Measurements from ENCODE around the gene TPSAB1.

The TPSAB1 gene

GRCh38 chr16:1283296-1283695, 42.8 kb downstream of the TPSAB1 start:
- Histone ChIP-seq H3K9me3 (ENCODE audit: control insufficient read depth, insufficient read depth, low read depth, low read length) (no peaks in the 10 kb centered on the region), H3K36me3 (ENCODE audit: control insufficient read depth, insufficient read depth, low read length) (no peaks in the 10 kb centered on the region), H3K4me3 (ENCODE audit: low read depth, low read length) (no peak overlapping the region), H3K9ac (ENCODE audit: low read length) (no peak overlapping the region), H3K27me3 (ENCODE audit: control insufficient read depth, insufficient read depth, low read length) (peaks cover 23% of the 10 kb centered on the region), H3K27ac (ENCODE audit: low read depth, low read length) (no peak overlapping the region), H3K4me1 (ENCODE audit: control insufficient read depth, insufficient read depth, low read length) (peaks cover 22% of the 10 kb centered on the region)

DNA sequence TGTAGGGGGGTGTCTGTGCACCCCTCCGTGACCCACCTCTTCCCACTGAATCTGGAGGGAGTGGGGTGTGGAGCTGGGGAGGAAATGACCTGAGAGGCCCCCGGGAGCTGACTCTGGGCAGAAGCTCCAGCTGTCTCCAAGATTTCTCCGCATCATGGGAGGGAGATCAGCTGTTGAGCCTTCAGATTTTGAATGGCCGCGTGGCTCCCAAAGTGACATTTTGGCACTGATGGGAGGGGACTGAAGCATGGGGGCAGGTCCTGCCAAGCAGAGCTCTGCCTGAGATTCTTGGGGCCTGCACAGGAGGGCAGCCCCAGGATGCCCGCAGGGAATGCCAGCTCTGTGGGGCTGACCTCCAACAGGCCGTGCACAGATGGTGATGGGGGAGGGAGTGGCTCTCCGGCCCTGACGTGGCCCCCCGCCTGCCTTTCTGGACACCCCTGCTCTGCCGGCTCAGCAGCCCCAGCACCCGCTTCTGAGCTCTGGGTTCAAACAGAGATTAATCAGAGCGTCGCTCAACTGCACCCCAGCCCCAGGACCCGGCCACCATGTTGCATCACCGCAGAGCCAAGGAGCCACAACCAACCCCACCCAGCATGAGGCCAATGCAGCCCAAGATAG, 43.6 kb downstream of the TPSAB1 start:
- peaks cover 31% of the 10 kb centered on the region for H3K27me3 ChIP-seq (ENCODE audit: control insufficient read depth, insufficient read depth, low read length)
- no peak overlapping the region for H3K9ac ChIP-seq (ENCODE audit: low read length)

DNA sequence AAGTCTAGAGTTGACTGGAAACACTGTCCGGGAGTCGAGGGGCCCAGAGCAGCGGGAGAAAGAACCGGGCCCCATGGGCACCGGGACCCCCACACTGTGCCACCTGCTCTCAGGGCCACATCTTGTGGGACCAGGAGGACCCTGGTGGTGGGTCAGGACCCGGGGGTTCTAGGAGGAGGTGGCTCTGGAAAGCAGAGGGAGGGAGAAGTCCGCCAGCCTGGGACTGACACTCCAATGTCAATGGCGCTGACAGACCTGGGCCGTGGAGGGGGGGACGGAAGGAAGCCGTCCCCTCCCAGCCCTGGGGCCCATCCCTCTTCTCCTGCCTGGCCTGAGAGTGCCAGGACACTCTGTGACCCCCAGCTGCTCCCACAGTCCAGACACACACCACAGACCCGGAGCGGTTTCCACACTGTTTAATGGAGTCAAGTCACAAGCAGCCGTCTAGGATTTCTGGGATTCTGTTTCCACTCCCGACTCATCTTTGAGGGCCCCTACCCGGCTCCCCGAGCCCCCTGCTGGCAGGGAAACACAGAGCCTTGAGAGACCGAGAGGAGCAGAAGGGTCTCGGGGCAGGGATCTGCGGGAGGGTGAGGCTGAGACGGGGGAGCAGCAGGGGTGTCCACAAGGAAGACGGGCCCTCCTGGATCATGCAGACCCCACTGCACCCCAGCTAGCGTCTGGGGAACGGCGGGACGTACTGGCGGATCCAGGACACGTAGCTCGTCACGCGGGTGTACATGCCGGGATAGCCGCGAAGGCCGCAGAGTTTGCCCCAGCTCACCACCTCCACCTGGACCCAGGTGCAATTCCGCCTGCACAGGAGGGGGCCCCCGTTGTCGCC, 45.4 kb downstream of the TPSAB1 start:
- H3K4me1 ChIP-seq (ENCODE audit: control insufficient read depth, insufficient read depth, low read length), result peaks cover 29% of the 10 kb centered on the region
- H3K36me3 ChIP-seq (ENCODE audit: control insufficient read depth, insufficient read depth, low read length), result no peaks in the 10 kb centered on the region
- H3K9ac ChIP-seq (ENCODE audit: low read length), result no peak overlapping the region
- H3K9me3 ChIP-seq (ENCODE audit: control insufficient read depth, insufficient read depth, low read depth, low read length), result no peaks in the 10 kb centered on the region
- H3K27ac ChIP-seq (ENCODE audit: low read depth, low read length), result no peak overlapping the region
- H3K4me3 ChIP-seq (ENCODE audit: low read depth, low read length), result no peak overlapping the region
- peaks cover 48% of the 10 kb centered on the region for H3K27me3 ChIP-seq (ENCODE audit: control insufficient read depth, insufficient read depth, low read length)

More for the DNA sequence above, 43.6 kb downstream of the TPSAB1 start:
- no peaks in the 10 kb centered on the region for H3K9me3 ChIP-seq (ENCODE audit: control insufficient read depth, insufficient read depth, low read depth, low read length)
- peaks cover 20% of the 10 kb centered on the region for H3K4me1 ChIP-seq (ENCODE audit: control insufficient read depth, insufficient read depth, low read length)
- no peak overlapping the region for H3K4me3 ChIP-seq (ENCODE audit: low read depth, low read length)
- no peak overlapping the region for H3K27ac ChIP-seq (ENCODE audit: low read depth, low read length)
- H3K36me3 ChIP-seq (ENCODE audit: control insufficient read depth, insufficient read depth, low read length), result no peaks in the 10 kb centered on the region

DNA sequence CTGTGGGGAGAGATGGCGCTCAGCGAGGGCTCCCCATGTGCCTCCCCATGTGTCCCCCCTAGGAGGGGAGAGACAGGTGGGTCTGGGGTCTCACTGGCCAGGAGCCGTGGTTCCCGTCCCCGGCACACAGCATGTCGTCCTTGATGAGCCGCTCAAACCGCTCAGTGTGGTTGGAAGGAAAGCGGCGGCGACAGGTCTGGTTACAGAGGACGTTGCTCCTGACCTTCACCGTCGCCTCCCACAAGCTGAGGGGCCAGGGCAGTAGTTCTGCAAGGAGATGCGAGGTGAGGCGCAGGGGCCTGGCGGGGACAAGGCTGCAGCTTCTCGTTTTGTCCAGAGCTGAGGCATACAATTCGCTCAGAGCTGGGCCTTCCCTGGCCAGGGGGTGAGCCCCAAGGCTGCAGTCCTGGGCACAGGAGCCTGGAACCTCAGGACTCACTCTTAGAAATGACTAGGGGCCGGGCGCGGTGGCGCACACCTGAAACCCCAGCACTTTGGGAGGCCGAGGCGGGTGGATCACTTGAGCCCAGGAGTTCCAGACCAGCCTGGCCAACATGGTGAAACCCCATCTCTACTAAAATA, 46.1 kb downstream of the TPSAB1 start:
- H3K36me3 ChIP-seq (ENCODE audit: control insufficient read depth, insufficient read depth, low read length), result no peaks in the 10 kb centered on the region

GRCh38 chr16:1287982-1288670, 47.6 kb downstream of the TPSAB1 start:
- no peaks in the 10 kb centered on the region for H3K36me3 ChIP-seq (ENCODE audit: control insufficient read depth, insufficient read depth, low read length)
- no peak overlapping the region for H3K4me3 ChIP-seq (ENCODE audit: low read depth, low read length)
- H3K9ac ChIP-seq (ENCODE audit: low read length), result no peak overlapping the region
- H3K27me3 ChIP-seq (ENCODE audit: control insufficient read depth, insufficient read depth, low read length), result peaks cover 62% of the 10 kb centered on the region
- H3K27ac ChIP-seq (ENCODE audit: low read depth, low read length), result no peak overlapping the region
- peaks cover 33% of the 10 kb centered on the region for H3K4me1 ChIP-seq (ENCODE audit: control insufficient read depth, insufficient read depth, low read length)
- no peaks in the 10 kb centered on the region for H3K9me3 ChIP-seq (ENCODE audit: control insufficient read depth, insufficient read depth, low read depth, low read length)

More for the DNA sequence above, 46.1 kb downstream of the TPSAB1 start:
- Histone ChIP-seq H3K9ac (ENCODE audit: low read length) (no peak overlapping the region), H3K27me3 (ENCODE audit: control insufficient read depth, insufficient read depth, low read length) (peaks cover 55% of the 10 kb centered on the region), H3K4me3 (ENCODE audit: low read depth, low read length) (no peak overlapping the region), H3K9me3 (ENCODE audit: control insufficient read depth, insufficient read depth, low read depth, low read length) (no peaks in the 10 kb centered on the region), H3K27ac (ENCODE audit: low read depth, low read length) (no peak overlapping the region), H3K4me1 (ENCODE audit: control insufficient read depth, insufficient read depth, low read length) (peaks cover 30% of the 10 kb centered on the region)

DNA sequence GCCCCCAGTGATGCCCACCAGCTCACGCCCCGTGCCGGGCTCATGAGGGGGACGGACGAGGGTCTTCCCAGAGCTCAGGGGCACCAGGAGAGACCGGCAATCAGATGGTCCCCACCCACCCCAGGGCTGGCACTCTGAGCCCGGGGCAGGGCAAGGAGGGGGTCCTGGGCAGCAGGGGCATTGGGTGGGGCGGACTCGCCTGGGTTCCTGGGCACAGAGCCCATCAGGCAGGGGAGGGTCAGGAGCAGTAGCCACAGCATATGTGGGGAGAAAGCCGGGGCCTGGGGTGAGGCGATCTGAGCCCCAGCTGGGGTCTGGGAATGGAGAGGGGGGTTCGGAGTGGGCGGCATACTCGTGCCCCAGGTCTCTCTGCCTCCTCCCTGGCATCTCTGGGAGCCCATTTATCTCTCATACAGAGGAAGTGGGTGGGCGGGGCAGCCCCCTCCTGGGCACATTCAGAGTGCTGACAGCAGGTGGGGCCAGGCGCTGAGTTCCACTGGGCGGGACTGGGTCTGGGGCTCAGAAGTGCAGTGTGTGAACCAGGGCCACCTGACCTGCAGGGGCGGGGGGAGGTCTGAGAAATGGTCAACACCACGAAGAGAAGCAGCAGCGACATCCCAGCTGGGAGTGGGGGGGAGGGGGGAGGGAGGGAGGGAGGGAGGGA, 48.4 kb downstream of the TPSAB1 start:
- Histone ChIP-seq H3K36me3 (ENCODE audit: control insufficient read depth, insufficient read depth, low read length) (no peaks in the 10 kb centered on the region), H3K9ac (ENCODE audit: low read length) (no peak overlapping the region), H3K4me3 (ENCODE audit: low read depth, low read length) (peak overlapping the region; percentile 54), H3K27me3 (ENCODE audit: control insufficient read depth, insufficient read depth, low read length) (peaks cover 62% of the 10 kb centered on the region), H3K27ac (ENCODE audit: low read depth, low read length) (no peak overlapping the region), H3K4me1 (ENCODE audit: control insufficient read depth, insufficient read depth, low read length) (peaks cover 25% of the 10 kb centered on the region), H3K9me3 (ENCODE audit: control insufficient read depth, insufficient read depth, low read depth, low read length) (no peaks in the 10 kb centered on the region)

DNA sequence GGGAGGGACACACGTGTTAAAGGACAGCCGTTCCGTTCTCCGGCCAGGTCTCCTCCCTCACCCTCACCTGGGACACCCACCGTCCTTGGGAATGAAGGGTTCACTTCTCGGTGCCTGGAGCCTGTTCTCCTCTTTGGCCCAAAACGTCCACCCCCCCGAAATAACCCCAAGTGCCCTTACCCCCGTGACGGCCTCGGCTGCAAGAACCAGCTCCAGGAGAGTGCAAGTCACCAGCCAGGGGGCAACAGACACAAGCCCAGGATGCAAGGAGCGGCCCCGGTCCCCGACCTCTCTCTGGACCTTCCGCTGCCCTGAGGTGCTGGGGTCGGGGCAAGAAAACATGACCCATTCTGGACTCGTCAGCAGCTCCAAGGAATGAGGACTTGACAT, 49.0 kb downstream of the TPSAB1 start:
- Histone ChIP-seq H3K27me3 (ENCODE audit: control insufficient read depth, insufficient read depth, low read length) (peaks cover 62% of the 10 kb centered on the region), H3K4me3 (ENCODE audit: low read depth, low read length) (peak overlapping the region; percentile 54), H3K4me1 (ENCODE audit: control insufficient read depth, insufficient read depth, low read length) (peaks cover 25% of the 10 kb centered on the region), H3K9ac (ENCODE audit: low read length) (no peak overlapping the region), H3K9me3 (ENCODE audit: control insufficient read depth, insufficient read depth, low read depth, low read length) (no peaks in the 10 kb centered on the region), H3K36me3 (ENCODE audit: control insufficient read depth, insufficient read depth, low read length) (no peaks in the 10 kb centered on the region), H3K27ac (ENCODE audit: low read depth, low read length) (no peak overlapping the region)

DNA sequence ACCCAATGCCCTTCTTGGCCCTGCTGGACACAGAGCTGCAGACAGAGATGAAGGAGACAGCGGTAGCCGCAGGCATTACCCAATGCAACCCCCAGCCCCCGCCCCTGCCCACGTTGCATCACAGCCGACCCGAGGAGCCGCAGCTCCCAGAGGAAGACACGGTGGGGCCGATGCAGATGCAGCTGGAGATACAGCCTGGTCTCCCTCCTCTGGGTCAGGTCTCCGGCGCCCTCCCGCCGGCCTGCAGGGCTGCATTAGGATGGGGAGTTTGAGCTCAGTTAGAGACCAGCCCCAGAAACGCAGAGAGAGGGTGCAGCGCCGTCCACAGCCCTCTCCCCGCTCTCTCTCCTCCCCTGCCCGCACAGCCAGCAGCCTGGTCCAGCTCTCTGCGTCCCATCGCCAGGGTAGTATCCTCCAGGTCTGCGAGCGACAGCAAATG, 49.6 kb downstream of the TPSAB1 start:
- no peaks in the 10 kb centered on the region for H3K36me3 ChIP-seq (ENCODE audit: control insufficient read depth, insufficient read depth, low read length)
- H3K27ac ChIP-seq (ENCODE audit: low read depth, low read length), result no peak overlapping the region
- H3K4me3 ChIP-seq (ENCODE audit: low read depth, low read length), result peak overlapping the region; percentile 54
- H3K9me3 ChIP-seq (ENCODE audit: control insufficient read depth, insufficient read depth, low read depth, low read length), result no peaks in the 10 kb centered on the region
- peaks cover 25% of the 10 kb centered on the region for H3K4me1 ChIP-seq (ENCODE audit: control insufficient read depth, insufficient read depth, low read length)
- peaks cover 62% of the 10 kb centered on the region for H3K27me3 ChIP-seq (ENCODE audit: control insufficient read depth, insufficient read depth, low read length)
- no peak overlapping the region for H3K9ac ChIP-seq (ENCODE audit: low read length)

- Histone ChIP-seq H3K4me1 (ENCODE audit: control insufficient read depth, insufficient read depth, low read length) (peaks cover 30% of the 10 kb centered on the region), H3K9ac (ENCODE audit: low read length) (no peak overlapping the region)
Measured at GRCh38 chr16:1290860-1291575, 50.5 kb downstream of the TPSAB1 start.

GRCh38 chr16:1291576-1291974, 51.1 kb downstream of the TPSAB1 start:
- no peak overlapping the region for H3K4me3 ChIP-seq (ENCODE audit: low read depth, low read length)
- H3K36me3 ChIP-seq (ENCODE audit: control insufficient read depth, insufficient read depth, low read length), result no peaks in the 10 kb centered on the region
- no peak overlapping the region for H3K9ac ChIP-seq (ENCODE audit: low read length)
- H3K27ac ChIP-seq (ENCODE audit: low read depth, low read length), result no peak overlapping the region
- peaks cover 50% of the 10 kb centered on the region for H3K27me3 ChIP-seq (ENCODE audit: control insufficient read depth, insufficient read depth, low read length)
- no peaks in the 10 kb centered on the region for H3K9me3 ChIP-seq (ENCODE audit: control insufficient read depth, insufficient read depth, low read depth, low read length)
- peaks cover 30% of the 10 kb centered on the region for H3K4me1 ChIP-seq (ENCODE audit: control insufficient read depth, insufficient read depth, low read length)

More at GRCh38 chr16:1290860-1291575, 50.5 kb downstream of the TPSAB1 start:
- H3K36me3 ChIP-seq (ENCODE audit: control insufficient read depth, insufficient read depth, low read length), result no peaks in the 10 kb centered on the region
- no peaks in the 10 kb centered on the region for H3K9me3 ChIP-seq (ENCODE audit: control insufficient read depth, insufficient read depth, low read depth, low read length)
- H3K4me3 ChIP-seq (ENCODE audit: low read depth, low read length), result no peak overlapping the region
- no peak overlapping the region for H3K27ac ChIP-seq (ENCODE audit: low read depth, low read length)
- H3K27me3 ChIP-seq (ENCODE audit: control insufficient read depth, insufficient read depth, low read length), result peaks cover 56% of the 10 kb centered on the region
